Psoas muscle (tissue), 8 donors: ENCODE data around the gene ASCC3. TPM values are rescaled to one million over a fixed set of nuclear protein-coding genes. Genes with fewer than 3 reads are reported as not detected.

Experiments used
- ATAC-seq, 4 donors: fragments of 200-7000 bp; cut with Tn5 transposase; one replicate each; pipeline ENCODE4 v1.9.1; 2020; ENCODE audit warnings: moderate library complexity in 3 of 4, mild to moderate bottlenecking in 2 of 4
- DNase-seq, 2 donors: peaks; one replicate each; pipeline ENCODE4 v3.0.0-alpha.2; 2020
- H3K27ac ChIP-seq: fragments of 200-600 bp; one replicate; pipeline ENCODE4 v1.8.0; 2022
- H3K27me3 ChIP-seq, 3 donors: fragments of 200-600 bp in 1 of 3; one replicate each; pipeline versions ENCODE4 v1.6.1 to v1.8.0; 2013 to 2022; ENCODE audit warnings: low read length in 2 of 3, mild to moderate bottlenecking in 2 of 3, moderate library complexity in 1 of 3; ENCODE audit not compliant: insufficient read depth in 3 of 3
- H3K36me3 ChIP-seq, 2 donors: fragments of 200-600 bp in 1 of 2; one replicate each; pipeline versions ENCODE4 v1.6.1 to v1.8.0; 2013 to 2022; ENCODE audit warnings: low read depth in 1 of 2, mild to moderate bottlenecking in 1 of 2, moderate library complexity in 1 of 2; ENCODE audit not compliant: insufficient read depth in 1 of 2
- H3K4me1 ChIP-seq: fragments of 200-600 bp; one replicate; pipeline ENCODE4 v1.8.0; 2022
- H3K4me3 ChIP-seq: fragments of 200-600 bp; one replicate; pipeline ENCODE4 v1.8.0; 2022; ENCODE audit warnings: mild to moderate bottlenecking
- H3K9me3 ChIP-seq: fragments of 200-600 bp; one replicate; pipeline ENCODE4 v1.8.0; 2022
- WGBS, 3 donors: extraction: QIAGEN DNeasy Blood & Tissue Kit; methylation state at CpG; one replicate each; pipeline versions ENCODE4 v1.1.6 to v1.1.7; 2013; 5-methylcytosine and 5-hydroxymethylcytosine counted together
- intact Hi-C, 2 donors: fragments of 100-400 bp; cut with DNase I; formaldehyde crosslinking; loops; one replicate each; pipeline versions ENCODE4 v1.11.0 to v1.14.2; 2022
- polyA plus RNA-seq, 3 donors: library from polyadenylated mRNA; stranded (reverse); fragments of 200-250 nt; gene quantifications; one replicate each; pipeline ENCODE4 v1.2.3, GENCODE V29; 2013
- total RNA-seq, 4 donors: library from RNA; stranded (reverse); fragmentation: NEBNext Ultra II Directional in 2 of 4; extraction: Animal tissue kit (Norgen Biotek cat#: 25700) in 2 of 4; gene quantifications; one replicate each; pipeline versions ENCODE4 v1.2.1 to v1.2.4, GENCODE V29; 2021 to 2023
- TF ChIP-seq, protein P1 (sequence below): fragments of 200-600 bp; IDR thresholded peaks from one replicate; pipeline ENCODE4 v1.8.0; 2022; ENCODE audit warnings: antibody characterized with exemption
- donor health status: healthy with polysubstance abuse.
- donor health status: DM: no; HTN: no; CAD: no; lungs with moderate emphysema.
- donor health status: Bipolar disorder and iron deficiency.
- donor health status: healthy.
- donor health status: DM: yes; HTN: yes; CAD: no.
- donor health status: DM: no; HTN: no; CAD: no.
- donor health status: DM: no; HTN: no; CAD: no.
- donor health status: DM: yes; HTN: yes; CAD: no.

ASCC3 gene
- total and polyA plus RNA-seq, 7 donors, result 5.1 to 17.9 (median 11.2) TPM

DNA sequence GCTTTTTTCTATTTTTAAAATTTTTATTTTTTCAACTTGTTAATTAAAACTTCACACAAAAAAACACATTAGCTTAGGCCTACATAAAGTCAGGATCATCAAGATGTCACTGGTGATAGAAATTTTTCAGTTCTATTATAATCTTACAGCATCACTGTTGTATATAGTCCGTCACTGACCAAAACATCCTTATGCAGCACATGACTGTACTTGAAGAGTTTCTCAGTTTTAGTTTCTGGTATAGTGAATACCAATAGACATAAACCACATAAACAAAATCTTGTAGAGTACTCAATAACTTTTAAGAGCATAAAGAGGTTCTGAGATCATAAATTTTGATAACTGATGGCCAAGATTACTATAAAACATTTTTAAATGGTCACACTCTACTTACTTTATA, 71.8 kb downstream of the ASCC3 start:
- Histone ChIP-seq H3K27me3 (no peaks in the 10 kb centered on the region), H3K4me1 (no peaks in the 10 kb centered on the region), H3K4me3 (no peak overlapping the region), H3K9me3 (no peaks in the 10 kb centered on the region), H3K27ac (no peak overlapping the region), H3K36me3 (no peaks in the 10 kb centered on the region)
- no peak for ATAC-seq
- 95 to 100% (median 97%) methylated on average over 1 of the region's 1 CpG for WGBS, 3 donors
- intact Hi-C loops, result no loop called here
- DNase-seq, result no peak
- TF ChIP-seq, protein P1, sequence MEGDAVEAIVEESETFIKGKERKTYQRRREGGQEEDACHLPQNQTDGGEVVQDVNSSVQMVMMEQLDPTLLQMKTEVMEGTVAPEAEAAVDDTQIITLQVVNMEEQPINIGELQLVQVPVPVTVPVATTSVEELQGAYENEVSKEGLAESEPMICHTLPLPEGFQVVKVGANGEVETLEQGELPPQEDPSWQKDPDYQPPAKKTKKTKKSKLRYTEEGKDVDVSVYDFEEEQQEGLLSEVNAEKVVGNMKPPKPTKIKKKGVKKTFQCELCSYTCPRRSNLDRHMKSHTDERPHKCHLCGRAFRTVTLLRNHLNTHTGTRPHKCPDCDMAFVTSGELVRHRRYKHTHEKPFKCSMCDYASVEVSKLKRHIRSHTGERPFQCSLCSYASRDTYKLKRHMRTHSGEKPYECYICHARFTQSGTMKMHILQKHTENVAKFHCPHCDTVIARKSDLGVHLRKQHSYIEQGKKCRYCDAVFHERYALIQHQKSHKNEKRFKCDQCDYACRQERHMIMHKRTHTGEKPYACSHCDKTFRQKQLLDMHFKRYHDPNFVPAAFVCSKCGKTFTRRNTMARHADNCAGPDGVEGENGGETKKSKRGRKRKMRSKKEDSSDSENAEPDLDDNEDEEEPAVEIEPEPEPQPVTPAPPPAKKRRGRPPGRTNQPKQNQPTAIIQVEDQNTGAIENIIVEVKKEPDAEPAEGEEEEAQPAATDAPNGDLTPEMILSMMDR, result no peak

DNA sequence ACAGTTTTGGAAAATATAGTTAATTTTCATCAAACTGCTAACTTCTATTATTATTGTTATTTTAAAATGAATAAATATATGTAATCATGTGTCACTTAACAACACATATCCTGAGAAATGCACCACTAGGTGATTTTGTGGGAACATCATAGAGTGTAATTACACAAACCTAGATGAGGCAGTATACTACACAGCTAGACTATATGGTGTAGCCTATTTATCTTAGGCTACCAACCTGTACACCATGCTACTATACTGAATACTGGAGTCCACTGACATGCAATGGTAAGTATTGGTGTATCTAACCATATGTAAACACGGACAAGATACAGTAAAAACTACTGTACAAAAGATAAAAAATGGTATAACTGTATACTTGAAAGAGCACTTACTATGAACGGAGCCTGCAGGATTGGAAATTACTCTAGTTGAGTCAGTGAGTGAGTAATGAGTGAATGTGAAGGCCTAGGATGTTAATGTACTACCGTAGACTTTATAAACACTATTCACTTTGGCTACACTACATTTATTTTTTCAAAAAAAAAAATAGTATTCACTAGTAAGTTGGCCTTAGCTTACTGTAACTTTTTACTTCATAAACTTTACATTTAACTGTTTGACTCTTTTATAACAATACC, 72.4 kb downstream of the ASCC3 start:
- Histone ChIP-seq H3K36me3 (no peaks in the 10 kb centered on the region), H3K27me3 (no peaks in the 10 kb centered on the region), H3K4me1 (no peaks in the 10 kb centered on the region), H3K4me3 (no peak overlapping the region), H3K9me3 (no peaks in the 10 kb centered on the region), H3K27ac (no peak overlapping the region)
- WGBS, 3 donors, result 93 to 95% (median 95%) methylated on average over 3 of the region's 3 CpGs
- no peak for DNase-seq
- TF ChIP-seq, protein P1, result no peak
- no peak for ATAC-seq
- intact Hi-C loops, result no loop called here

DNA sequence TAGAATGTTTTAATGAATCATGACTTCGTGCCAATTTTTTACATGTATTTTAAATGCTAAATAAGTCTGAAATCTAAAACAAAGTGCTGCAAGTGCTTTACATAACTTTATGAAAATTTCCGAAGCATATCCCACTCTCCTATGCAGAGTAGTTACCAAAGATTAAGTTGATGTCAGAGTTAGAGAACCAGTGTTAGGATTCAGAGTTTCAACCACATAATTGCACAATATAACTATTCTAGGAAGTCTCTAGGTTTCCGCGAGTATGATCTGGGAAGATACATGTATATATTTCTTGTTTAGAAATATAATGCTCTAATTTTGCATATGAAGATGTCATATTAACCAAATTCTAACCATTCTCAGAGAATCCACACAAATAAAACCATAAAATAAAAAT, 74.8 kb downstream of the ASCC3 start:
- H3K4me3 ChIP-seq, result no peak overlapping the region
- intact Hi-C loops, result no loop called here
- H3K9me3 ChIP-seq, result no peaks in the 10 kb centered on the region
- no peak for ATAC-seq
- H3K27me3 ChIP-seq, result no peaks in the 10 kb centered on the region
- TF ChIP-seq, protein P1, result no peak
- no peaks in the 10 kb centered on the region for H3K4me1 ChIP-seq
- H3K27ac ChIP-seq, result no peak overlapping the region
- H3K36me3 ChIP-seq, result no peaks in the 10 kb centered on the region
- WGBS, 3 donors, result 92 to 96% (median 95%) methylated on average over 4 of the region's 4 CpGs
- no peak for DNase-seq

DNA sequence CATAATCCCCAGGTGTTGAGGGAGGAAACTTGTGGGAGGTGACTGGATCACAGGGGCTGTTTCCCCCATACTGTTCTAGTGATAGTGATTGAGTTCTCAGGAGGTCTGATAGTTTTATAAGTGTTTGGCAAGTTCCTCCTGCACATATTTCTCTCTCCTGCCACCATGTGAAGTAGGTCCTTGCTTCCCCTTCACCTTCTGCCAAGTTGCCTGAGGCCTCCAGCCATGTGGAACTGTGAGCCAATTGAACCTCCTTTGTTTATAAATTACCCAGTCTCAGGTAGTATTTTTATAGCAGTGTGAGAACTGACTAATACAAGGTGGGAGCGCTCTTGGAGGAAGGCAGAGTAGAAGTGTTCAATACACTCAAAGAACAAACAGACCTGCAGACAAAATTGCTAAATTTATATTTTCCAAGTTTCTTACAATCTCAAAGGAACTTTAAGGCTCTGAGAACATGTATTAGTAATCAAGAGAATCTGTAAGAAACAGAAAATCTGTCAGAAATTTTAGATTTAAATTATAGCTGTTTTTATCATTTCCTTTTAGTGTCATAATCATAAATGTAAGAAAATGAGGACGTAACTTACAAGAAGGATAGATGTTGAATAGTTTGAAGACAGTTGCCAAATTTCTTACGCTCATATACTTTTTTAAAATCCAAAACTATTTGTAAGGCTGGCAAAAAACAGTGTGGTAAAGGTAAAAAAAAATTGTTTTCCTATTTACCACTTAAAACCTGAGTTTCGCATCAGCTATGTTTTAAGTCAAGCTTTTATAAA, 77.7 kb downstream of the ASCC3 start:
- ATAC-seq (no peak), DNase-seq (no peak)
- 86 to 92% (median 86%) methylated on average over 4 of the region's 4 CpGs for WGBS, 3 donors
- Histone ChIP-seq H3K9me3 (no peaks in the 10 kb centered on the region), H3K27ac (no peak overlapping the region), H3K4me1 (no peaks in the 10 kb centered on the region), H3K4me3 (no peak overlapping the region), H3K27me3 (no peaks in the 10 kb centered on the region), H3K36me3 (peaks cover 0 to 5% of the 10 kb centered on the region in 2 donors)
- TF ChIP-seq, protein P1, result no peak
- intact Hi-C loops, result no loop called here
